Kidney (tissue), 14 donors: ENCODE results near the gene NANOS1. TPM values are rescaled to one million over a fixed set of nuclear protein-coding genes. Genes with fewer than 3 reads are reported as not detected.

ENCODE experiments used
- DNase-seq, 5 donors: peaks; one replicate each; pipeline ENCODE4 v3.0.0-alpha.2; 2013 to 2020
- FAIRE-seq: peaks from 2 replicates; lab custom pipeline; 2012; peaks lifted over from hg19 to GRCh38; lab: Jason Lieb, UNC
- H3K27ac ChIP-seq, 2 donors: one replicate each; pipeline ENCODE4 v1.7.0; 2013; ENCODE audit warnings: low read depth in 2 of 2, low read length in 2 of 2, inconsistent platforms in 1 of 2
- H3K27me3 ChIP-seq: one replicate; pipeline ENCODE4 v1.7.1; 2013; ENCODE audit warnings: low read length, inconsistent platforms; ENCODE audit not compliant: control insufficient read depth, insufficient read depth
- H3K36me3 ChIP-seq, 3 donors: one replicate each; pipeline versions ENCODE4 v1.7.0 to v1.7.1; 2013; ENCODE audit warnings: low read length in 3 of 3, control low read depth in 1 of 3, inconsistent platforms in 1 of 3; ENCODE audit not compliant: insufficient read depth in 3 of 3, control insufficient read depth in 2 of 3
- H3K4me1 ChIP-seq, 3 donors: one replicate each; pipeline versions ENCODE4 v1.7.0 to v1.7.1; 2013; ENCODE audit warnings: low read length in 3 of 3, inconsistent platforms in 1 of 3, low read depth in 1 of 3; ENCODE audit not compliant: control insufficient read depth in 2 of 3, insufficient read depth in 2 of 3
- H3K4me3 ChIP-seq, 3 donors: one replicate each; pipeline versions ENCODE4 v1.7.0 to v1.8.1; 2013; ENCODE audit warnings: low read length in 3 of 3, control low read depth in 1 of 3, inconsistent platforms in 1 of 3
- H3K9ac ChIP-seq, 3 donors: one replicate each; pipeline versions ENCODE4 v1.7.0 to v1.7.1; 2013; ENCODE audit warnings: low read length in 3 of 3, control low read depth in 1 of 3, inconsistent platforms in 1 of 3
- H3K9me3 ChIP-seq, 3 donors: one replicate each; pipeline versions ENCODE4 v1.7.0 to v1.7.1; 2013; ENCODE audit warnings: low read length in 3 of 3, control low read depth in 1 of 3, inconsistent platforms in 1 of 3; ENCODE audit not compliant: control insufficient read depth in 2 of 3, insufficient read depth in 1 of 3
- CTCF ChIP-seq: IDR thresholded peaks from 3 replicates; pipeline ENCODE4 v1.5.1; 2012; ENCODE audit warnings: mild to moderate bottlenecking, moderate library complexity, borderline replicate concordance; ENCODE audit not compliant: insufficient read depth; ENCODE audit errors: extremely low read depth
- intact Hi-C: fragments of 100-400 bp; cut with DNase I; formaldehyde crosslinking; loops from one replicate; pipeline ENCODE4 v1.11.1; 2022
- polyA plus RNA-seq: library from polyadenylated mRNA; stranded (reverse); fragments of 350-450 nt; fragmentation: Illumina TruSeq; extraction: RNeasy Lipid Tissue Mini Kit (QIAGEN cat#74804); gene quantifications from one replicate; pipeline ENCODE4 v1.2.3, GENCODE V29; 2014; ENCODE audit warnings: low read depth, low replicate concordance; ENCODE audit not compliant: insufficient read depth
- total RNA-seq: library from RNA; stranded (reverse); fragmentation: NEBNext Ultra II Directional; extraction: Animal tissue kit (Norgen Biotek cat#: 25700); gene quantifications from one replicate; pipeline ENCODE4 v1.2.1, GENCODE V29; 2021
- donor health status: control.
- donor health status: control.
- donor health status: control.
- donor health status: control.
- donor health status: control.
- donor health status: DM: yes; HTN: yes; CAD: no.
- donor health status: Normal renal cell carcinoma (clear cell type).

Gene NANOS1
- total and polyA plus RNA-seq, 2 donors from 2014 or later: 1.1 to 4.5 TPM

- TF ChIP-seq CTCF: no peak
- no peak for FAIRE-seq
- H3K27ac ChIP-seq: no peak overlapping the region
These were observed 48.6 kb upstream of the NANOS1 start for GRCh38 chr10:118980870-118981269.

GRCh38 chr10:118981946-118982345 is 47.6 kb upstream of the NANOS1 start:
- FAIRE-seq (no peak), DNase-seq (no peak)
- H3K9ac ChIP-seq: no peak overlapping the region
- intact Hi-C loops: no loop called here
- H3K36me3 ChIP-seq: no peaks in the 10 kb centered on the region
- H3K9me3 ChIP-seq: peaks cover 0 to 5% (median 0%) of the 10 kb centered on the region in 3 donors
- no peak for TF ChIP-seq CTCF
- H3K27me3 ChIP-seq: no peaks in the 10 kb centered on the region
- no peak overlapping the region for H3K4me3 ChIP-seq
- H3K27ac ChIP-seq: no peak overlapping the region
- H3K4me1 ChIP-seq: no peaks in the 10 kb centered on the region

More at GRCh38 chr10:118980870-118981269, 48.6 kb upstream of the NANOS1 start:
- intact Hi-C loops: no loop called here
- Histone ChIP-seq H3K36me3 (no peaks in the 10 kb centered on the region), H3K9me3 (peaks cover 0 to 5% (median 0%) of the 10 kb centered on the region in 3 donors), H3K9ac (no peak overlapping the region), H3K4me3 (no peak overlapping the region), H3K27me3 (no peaks in the 10 kb centered on the region), H3K4me1 (no peaks in the 10 kb centered on the region)
- no peak for DNase-seq

GRCh38 chr10:118982366-118982765 is 47.1 kb upstream of the NANOS1 start:
- intact Hi-C loops: no loop called here
- peaks cover 0 to 5% (median 0%) of the 10 kb centered on the region in 3 donors for H3K9me3 ChIP-seq
- no peak overlapping the region for H3K9ac ChIP-seq
- no peaks in the 10 kb centered on the region for H3K27me3 ChIP-seq
- no peak for DNase-seq
- TF ChIP-seq CTCF: no peak
- H3K4me1 ChIP-seq: no peaks in the 10 kb centered on the region
- H3K4me3 ChIP-seq: no peak overlapping the region
- H3K27ac ChIP-seq: no peak overlapping the region
- no peaks in the 10 kb centered on the region for H3K36me3 ChIP-seq
- no peak for FAIRE-seq

- no peaks in the 10 kb centered on the region for H3K4me1 ChIP-seq
- FAIRE-seq: no peak
- no peak overlapping the region for H3K4me3 ChIP-seq
- no peaks in the 10 kb centered on the region for H3K27me3 ChIP-seq
- H3K9me3 ChIP-seq: peaks cover 0 to 5% (median 0%) of the 10 kb centered on the region in 3 donors
- intact Hi-C loops: no loop called here
- H3K27ac ChIP-seq: no peak overlapping the region
- TF ChIP-seq CTCF: no peak
- no peak overlapping the region for H3K9ac ChIP-seq
- no peaks in the 10 kb centered on the region for H3K36me3 ChIP-seq
- DNase-seq: no peak
These were observed 46.3 kb upstream of the NANOS1 start for GRCh38 chr10:118983263-118983662.
